ENCODE measurements around the gene DRC3.

The DRC3 gene

GRCh38 chr17:18006495-18007239 is 34.0 kb downstream of the DRC3 start:
- H3K27me3 ChIP-seq (ENCODE audit: insufficient read depth, low read length, poor library complexity, severe bottlenecking), result no peaks in the 10 kb centered on the region
- no peaks in the 10 kb centered on the region for H3K4me1 ChIP-seq (ENCODE audit: insufficient read depth, low read length, poor library complexity, severe bottlenecking)
- H3K4me2 ChIP-seq (ENCODE audit: low read depth, low read length, poor library complexity, severe bottlenecking), result no peak overlapping the region
- H3F3A ChIP-seq (ENCODE audit: low read depth), result no peaks in the 10 kb centered on the region
- no peak overlapping the region for H3K9ac ChIP-seq (ENCODE audit: low read depth, low read length, poor library complexity, severe bottlenecking)
- no peak overlapping the region for H3K4me3 ChIP-seq (ENCODE audit: low read length, poor library complexity, severe bottlenecking)
- no peaks in the 10 kb centered on the region for H4K20me1 ChIP-seq (ENCODE audit: insufficient read depth, low read length, poor library complexity, severe bottlenecking)
- TF ChIP-seq CTCF (conservative IDR thresholded peaks at IDR 0.05; ENCODE audit: low read length) (no peak), EZH2phosphoT487 (IDR thresholded peaks at IDR 0.05; ENCODE audit: borderline replicate concordance) (no peak)
- H3K36me3 ChIP-seq (ENCODE audit: insufficient read depth, low read length), result no peaks in the 10 kb centered on the region
- no peaks in the 10 kb centered on the region for H3K9me3 ChIP-seq (ENCODE audit: insufficient read depth, low read depth, low read length)
- H3K79me2 ChIP-seq (ENCODE audit: insufficient read depth, low read length), result no peaks in the 10 kb centered on the region
- H2AFZ ChIP-seq (ENCODE audit: low read length), result no peak overlapping the region
- H3K9me2 ChIP-seq (replicated peaks; ENCODE audit: low read depth, low read length), result no peaks in the 10 kb centered on the region

- no peaks in the 10 kb centered on the region for H3K4me1 ChIP-seq (ENCODE audit: insufficient read depth, low read length, poor library complexity, severe bottlenecking)
- H3K4me2 ChIP-seq (ENCODE audit: low read depth, low read length, poor library complexity, severe bottlenecking), result no peak overlapping the region
- no peaks in the 10 kb centered on the region for H3K9me3 ChIP-seq (ENCODE audit: insufficient read depth, low read depth, low read length)
- no peaks in the 10 kb centered on the region for H3K79me2 ChIP-seq (ENCODE audit: insufficient read depth, low read length)
- H3K36me3 ChIP-seq (ENCODE audit: insufficient read depth, low read length), result no peaks in the 10 kb centered on the region
- H4K20me1 ChIP-seq (ENCODE audit: insufficient read depth, low read length, poor library complexity, severe bottlenecking), result no peaks in the 10 kb centered on the region
- H3F3A ChIP-seq (ENCODE audit: low read depth), result no peaks in the 10 kb centered on the region
- H3K9me2 ChIP-seq (replicated peaks; ENCODE audit: low read depth, low read length), result no peaks in the 10 kb centered on the region
- no peak overlapping the region for H2AFZ ChIP-seq (ENCODE audit: low read length)
- no peaks in the 10 kb centered on the region for H3K27me3 ChIP-seq (ENCODE audit: insufficient read depth, low read length, poor library complexity, severe bottlenecking)
- TF ChIP-seq CTCF (conservative IDR thresholded peaks at IDR 0.05; ENCODE audit: low read length) (no peak), EZH2phosphoT487 (IDR thresholded peaks at IDR 0.05; ENCODE audit: borderline replicate concordance) (no peak)
- no peak overlapping the region for H3K4me3 ChIP-seq (ENCODE audit: low read length, poor library complexity, severe bottlenecking)
- no peak overlapping the region for H3K9ac ChIP-seq (ENCODE audit: low read depth, low read length, poor library complexity, severe bottlenecking)
These were observed 36.0 kb downstream of the DRC3 start for GRCh38 chr17:18008496-18009268.

GRCh38 chr17:18009609-18010420 is 37.2 kb downstream of the DRC3 start:
- H3K4me2 ChIP-seq (ENCODE audit: low read depth, low read length, poor library complexity, severe bottlenecking), result no peak overlapping the region
- no peak overlapping the region for H3K9ac ChIP-seq (ENCODE audit: low read depth, low read length, poor library complexity, severe bottlenecking)
- no peaks in the 10 kb centered on the region for H3K79me2 ChIP-seq (ENCODE audit: insufficient read depth, low read length)
- TF ChIP-seq EZH2phosphoT487 (IDR thresholded peaks at IDR 0.05; ENCODE audit: borderline replicate concordance) (no peak), CTCF (conservative IDR thresholded peaks at IDR 0.05; ENCODE audit: low read length) (no peak)
- no peak overlapping the region for H2AFZ ChIP-seq (ENCODE audit: low read length)
- H3K9me3 ChIP-seq (ENCODE audit: insufficient read depth, low read depth, low read length), result no peaks in the 10 kb centered on the region
- H3K4me1 ChIP-seq (ENCODE audit: insufficient read depth, low read length, poor library complexity, severe bottlenecking), result no peaks in the 10 kb centered on the region
- no peaks in the 10 kb centered on the region for H3K9me2 ChIP-seq (replicated peaks; ENCODE audit: low read depth, low read length)
- H3F3A ChIP-seq (ENCODE audit: low read depth), result no peaks in the 10 kb centered on the region
- no peaks in the 10 kb centered on the region for H3K36me3 ChIP-seq (ENCODE audit: insufficient read depth, low read length)
- no peaks in the 10 kb centered on the region for H4K20me1 ChIP-seq (ENCODE audit: insufficient read depth, low read length, poor library complexity, severe bottlenecking)
- H3K4me3 ChIP-seq (ENCODE audit: low read length, poor library complexity, severe bottlenecking), result no peak overlapping the region
- no peaks in the 10 kb centered on the region for H3K27me3 ChIP-seq (ENCODE audit: insufficient read depth, low read length, poor library complexity, severe bottlenecking)

All from Loucy (cell line).